Mammary microvascular endothelial cell (primary cell): ENCODE results near the gene CPE. TPM values are rescaled to one million over a fixed set of nuclear protein-coding genes. Genes with fewer than 3 reads are reported as not detected.

Experiments
- total RNA-seq: library from RNA; depleted of rRNA; stranded (reverse); fragments of >200 nt; gene quantifications from 2 replicates; pipeline ENCODE4 v1.2.3, GENCODE V29; 2015

CPE gene
- total RNA-seq: 0.25 and 0.53 TPM in 2 replicates

DNA sequence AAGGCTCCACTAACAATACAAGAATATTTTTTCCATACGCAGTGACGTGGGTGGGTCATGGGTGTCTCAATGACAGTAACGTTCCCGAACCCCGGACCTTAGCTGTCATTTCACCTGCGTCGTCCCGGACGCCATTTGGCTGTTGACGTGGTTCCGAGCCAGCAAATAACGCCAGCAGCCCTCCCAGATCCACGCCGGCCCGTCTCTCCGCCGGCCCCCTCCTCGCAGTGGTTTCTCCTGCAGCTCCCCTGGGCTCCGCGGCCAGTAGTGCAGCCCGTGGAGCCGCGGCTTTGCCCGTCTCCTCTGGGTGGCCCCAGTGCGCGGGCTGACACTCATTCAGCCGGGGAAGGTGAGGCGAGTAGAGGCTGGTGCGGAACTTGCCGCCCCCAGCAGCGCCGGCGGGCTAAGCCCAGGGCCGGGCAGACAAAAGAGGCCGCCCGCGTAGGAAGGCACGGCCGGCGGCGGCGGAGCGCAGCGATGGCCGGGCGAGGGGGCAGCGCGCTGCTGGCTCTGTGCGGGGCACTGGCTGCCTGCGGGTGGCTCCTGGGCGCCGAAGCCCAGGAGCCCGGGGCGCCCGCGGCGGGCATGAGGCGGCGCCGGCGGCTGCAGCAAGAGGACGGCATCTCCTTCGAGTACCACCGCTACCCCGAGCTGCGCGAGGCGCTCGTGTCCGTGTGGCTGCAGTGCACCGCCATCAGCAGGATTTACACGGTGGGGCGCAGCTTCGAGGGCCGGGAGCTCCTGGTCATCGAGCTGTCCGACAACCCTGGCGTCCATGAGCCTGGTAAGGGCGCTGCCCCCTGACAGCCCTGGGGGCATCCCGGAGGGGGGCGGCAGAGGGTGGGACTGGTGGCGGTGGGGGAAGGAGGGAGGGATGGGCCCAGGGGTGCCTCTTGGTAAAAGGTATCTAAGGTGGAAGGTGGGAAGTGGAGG is at the start of gene CPE:
Gene CPE (plus strand): TSS at position 264 of the 933 bp plus-strand sequence. CDS start 214 bp downstream, at position 478.

Other genes starting within 250 kb of the CPE start
- 18.7 and 26.0 TPM in 2 replicates for gene KLHL2, start 171.4 kb upstream of the CPE start, total RNA-seq
- gene MSMO1, start 51.3 kb upstream of the CPE start, total RNA-seq: 84.2 and 94.5 TPM in 2 replicates